ENCODE data around the gene ARMC5.
"Not testable (repeated sequence)": the region's sequence is repeated elsewhere in the genome, so short reads cannot be mapped to it uniquely, and the experiment has no call there.

ARMC5 gene

DNA sequence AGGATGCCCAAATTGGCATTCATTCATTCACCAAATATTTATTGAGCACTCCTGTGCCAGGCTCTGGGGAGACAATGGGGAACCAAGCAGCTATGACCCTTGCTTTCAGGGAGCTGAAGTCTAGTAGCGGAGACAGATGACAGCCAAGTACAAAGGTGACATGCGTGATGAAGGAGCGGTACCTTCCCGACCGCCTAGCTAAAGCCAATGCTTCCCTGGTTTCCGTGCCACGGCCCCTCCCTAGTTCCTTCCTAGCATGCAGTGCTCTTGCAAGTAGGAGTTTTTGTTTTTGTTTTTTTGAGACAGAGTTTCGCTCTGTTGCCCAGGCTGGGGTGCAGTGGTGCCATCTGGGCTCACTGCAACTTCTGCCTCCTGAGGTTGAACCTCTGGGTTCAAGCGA lies 20.4 kb downstream of the ARMC5 start:
- no peak for DNase-seq

DNA sequence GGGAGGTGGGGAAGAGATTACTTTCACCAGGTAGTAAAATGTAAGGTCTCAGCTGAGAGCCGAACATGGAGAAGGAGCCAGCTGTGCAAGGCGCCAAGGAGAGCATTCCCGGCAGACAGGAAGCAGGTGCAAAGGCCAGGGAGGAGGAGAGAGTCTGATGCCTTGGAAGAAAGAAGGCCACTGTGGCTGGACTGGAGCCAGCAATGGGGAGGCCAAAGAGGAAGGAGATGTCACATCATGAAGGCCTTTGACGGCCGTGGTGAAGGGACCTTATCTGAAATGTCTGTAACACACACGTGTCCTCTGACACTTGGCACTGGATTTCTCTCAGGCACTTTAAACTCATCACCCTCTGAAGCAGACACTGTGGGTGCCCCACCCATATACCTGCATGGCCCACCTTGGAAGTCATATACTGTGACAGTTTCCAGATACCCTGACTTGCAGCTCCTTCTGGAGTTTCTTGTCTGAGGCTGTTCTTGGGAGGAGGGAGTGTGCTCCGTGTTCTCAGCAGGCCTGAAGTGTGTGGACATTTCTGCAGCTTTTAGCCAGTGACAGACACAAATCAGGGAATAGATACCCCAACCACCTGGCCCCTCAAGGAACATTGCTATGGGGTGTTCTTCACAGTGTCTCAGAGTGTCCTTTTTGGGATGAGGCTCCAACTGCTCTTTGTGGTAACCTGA lies 21.7 kb downstream of the ARMC5 start:
- DNase-seq = no peak

DNA sequence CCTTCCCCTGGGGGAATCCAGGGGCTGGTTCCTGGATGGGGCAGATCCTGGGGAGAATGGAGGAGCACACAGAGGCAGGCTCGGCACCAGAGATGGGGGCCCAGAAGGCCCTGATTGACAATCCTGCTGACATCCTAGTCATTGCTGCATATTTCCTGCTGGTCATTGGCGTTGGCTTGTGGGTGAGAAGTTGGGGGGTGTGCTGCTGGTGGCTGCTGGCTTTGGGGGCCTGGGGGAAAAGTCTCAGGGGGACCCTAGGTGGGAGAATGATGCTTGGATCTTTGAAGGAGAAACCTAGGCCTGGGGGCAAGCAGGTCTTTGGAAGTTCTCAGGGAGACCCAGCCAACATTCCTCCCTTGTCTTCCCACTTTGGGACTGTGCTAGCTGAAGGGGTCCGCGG lies 23.8 kb downstream of the ARMC5 start, which contains the start of gene SLC5A2:
TSS of gene SLC5A2 (plus strand) at position 43 of the 400 bp plus-strand sequence. CDS start at position 57, 14 bp downstream.
- DNase-seq = no peak

DNA sequence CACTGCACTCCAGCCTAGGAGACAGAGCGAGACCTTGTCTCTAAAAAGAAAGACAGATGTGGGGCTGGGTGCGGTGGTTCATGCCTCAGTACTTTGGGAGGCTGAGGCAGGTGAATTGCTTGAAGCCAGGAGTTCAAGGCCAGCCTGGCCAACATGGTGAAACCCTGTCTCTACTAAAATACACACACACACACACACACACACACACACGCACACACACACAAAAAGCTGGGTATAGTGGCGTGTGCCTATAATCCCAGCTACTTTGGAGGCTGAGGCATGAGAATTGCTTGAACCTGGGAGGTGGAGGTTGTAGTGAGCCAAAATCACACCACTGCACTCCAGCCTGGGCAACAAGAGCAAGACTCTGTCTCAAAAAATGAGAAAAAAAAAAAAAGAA lies 24.7 kb downstream of the ARMC5 start:
- DNase-seq = not testable (repeated sequence)

DNA sequence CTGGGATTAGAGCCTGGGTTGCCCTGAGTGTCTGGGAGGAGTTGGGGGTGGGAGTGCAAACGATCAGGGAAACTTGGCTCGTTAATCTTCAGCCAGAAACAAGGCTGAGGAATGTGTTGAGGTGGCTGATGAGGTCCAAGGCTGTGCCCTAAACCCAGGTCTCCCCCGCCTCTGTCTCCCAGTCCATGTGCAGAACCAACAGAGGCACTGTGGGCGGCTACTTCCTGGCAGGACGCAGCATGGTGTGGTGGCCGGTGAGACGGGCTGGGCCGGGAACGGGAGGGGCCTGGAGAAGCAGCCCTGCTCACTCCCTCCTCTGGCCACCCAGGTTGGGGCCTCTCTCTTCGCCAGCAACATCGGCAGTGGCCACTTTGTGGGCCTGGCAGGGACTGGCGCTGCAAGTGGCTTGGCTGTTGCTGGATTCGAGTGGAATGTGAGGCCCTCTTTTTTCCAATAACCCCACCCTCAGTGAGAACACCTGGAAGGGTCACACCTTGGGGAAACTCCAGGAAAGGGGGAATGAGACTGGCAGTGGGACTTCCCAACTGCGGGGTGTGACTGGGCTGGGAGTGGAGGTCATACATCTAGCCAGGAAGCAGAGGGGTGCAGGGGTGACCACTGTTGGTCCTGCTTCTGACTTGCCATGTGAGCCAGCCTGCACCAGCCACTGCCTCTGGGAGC lies 25.3 kb downstream of the ARMC5 start:
- DNase-seq = no peak

DNA sequence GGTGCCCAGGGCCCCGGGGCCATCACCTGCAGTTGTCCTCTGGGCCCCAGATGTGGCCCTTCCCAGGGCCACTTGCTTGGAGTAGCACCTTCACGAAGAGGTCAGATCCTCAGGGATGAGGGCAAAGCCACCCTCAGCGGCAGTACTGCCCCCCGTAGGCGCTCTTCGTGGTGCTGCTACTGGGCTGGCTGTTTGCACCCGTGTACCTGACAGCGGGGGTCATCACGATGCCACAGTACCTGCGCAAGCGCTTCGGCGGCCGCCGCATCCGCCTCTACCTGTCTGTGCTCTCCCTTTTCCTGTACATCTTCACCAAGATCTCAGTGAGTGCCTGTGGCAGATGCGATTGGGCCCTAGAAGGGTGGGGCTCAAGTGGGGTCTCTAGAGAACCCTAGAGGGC lies 26.3 kb downstream of the ARMC5 start:
- no peak for DNase-seq

DNA sequence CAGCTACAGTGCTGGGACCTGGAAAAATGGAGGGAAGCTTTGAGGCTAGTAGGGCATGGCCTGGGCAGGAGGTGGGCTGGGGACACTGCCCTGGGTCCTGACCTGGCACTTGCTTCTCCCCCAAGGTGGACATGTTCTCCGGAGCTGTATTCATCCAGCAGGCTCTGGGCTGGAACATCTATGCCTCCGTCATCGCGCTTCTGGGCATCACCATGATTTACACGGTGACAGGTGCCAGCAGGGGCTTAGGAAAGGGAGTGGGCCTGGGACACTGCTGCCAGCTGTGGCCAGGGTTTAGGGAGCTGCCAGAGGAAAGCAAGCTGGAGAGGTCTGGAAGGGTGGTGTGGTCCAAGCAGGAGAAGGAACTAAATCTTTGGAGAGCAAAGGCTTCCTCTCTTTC lies 26.7 kb downstream of the ARMC5 start:
- no peak for DNase-seq

DNA sequence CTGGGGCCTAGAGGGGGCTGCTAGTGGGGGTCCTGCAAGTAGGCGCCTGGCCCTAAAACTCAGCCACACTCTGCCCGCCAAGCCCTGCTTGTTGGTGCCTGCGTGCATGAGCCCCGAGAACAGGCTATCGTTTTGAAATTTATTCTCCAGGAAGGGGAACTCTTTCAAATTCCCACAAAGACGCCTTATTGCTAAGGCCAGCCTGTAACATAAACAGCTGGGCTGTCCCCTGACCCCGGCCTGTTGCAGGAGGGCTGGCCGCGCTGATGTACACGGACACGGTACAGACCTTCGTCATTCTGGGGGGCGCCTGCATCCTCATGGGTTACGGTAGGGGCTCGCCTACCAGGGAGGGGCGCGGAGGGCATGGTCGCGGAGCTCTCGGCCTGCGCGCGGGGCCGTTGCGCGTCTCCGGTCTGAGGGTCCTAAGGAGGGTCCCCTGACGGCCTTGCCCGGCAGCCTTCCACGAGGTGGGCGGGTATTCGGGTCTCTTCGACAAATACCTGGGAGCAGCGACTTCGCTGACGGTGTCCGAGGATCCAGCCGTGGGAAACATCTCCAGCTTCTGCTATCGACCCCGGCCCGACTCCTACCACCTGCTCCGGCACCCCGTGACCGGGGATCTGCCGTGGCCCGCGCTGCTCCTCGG lies 27.9 kb downstream of the ARMC5 start:
- no peak for DNase-seq

DNA sequence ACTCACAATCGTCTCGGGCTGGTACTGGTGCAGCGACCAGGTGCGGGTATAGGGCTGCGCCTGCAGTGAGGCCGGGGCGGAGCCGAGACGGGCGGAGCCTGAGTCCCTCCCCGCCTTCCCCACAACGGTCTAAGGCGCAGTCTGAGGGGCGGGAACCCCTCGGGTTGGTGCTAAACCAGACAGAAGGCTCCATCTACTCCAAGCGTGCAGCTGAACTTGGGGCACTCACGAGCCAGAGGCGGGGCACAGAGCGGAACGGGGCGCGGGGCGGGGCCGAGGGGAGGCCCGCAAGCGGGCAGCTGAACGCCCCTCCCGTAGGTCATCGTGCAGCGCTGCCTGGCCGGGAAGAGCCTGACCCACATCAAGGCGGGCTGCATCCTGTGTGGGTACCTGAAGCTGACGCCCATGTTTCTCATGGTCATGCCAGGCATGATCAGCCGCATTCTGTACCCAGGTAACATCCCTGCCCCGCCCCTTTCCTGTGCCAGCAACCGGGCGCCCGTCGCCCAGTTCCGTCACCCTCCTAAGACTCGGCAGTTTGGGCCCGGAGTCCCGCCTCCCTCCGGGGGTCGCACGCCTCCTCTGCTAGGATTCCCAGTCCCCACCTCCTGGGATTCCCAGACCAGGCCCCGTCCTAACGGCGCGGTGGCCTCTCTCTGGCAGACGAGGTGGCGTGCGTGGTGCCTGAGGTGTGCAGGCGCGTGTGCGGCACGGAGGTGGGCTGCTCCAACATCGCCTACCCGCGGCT lies 28.6 kb downstream of the ARMC5 start:
- peak; percentile 81 for DNase-seq

DNA sequence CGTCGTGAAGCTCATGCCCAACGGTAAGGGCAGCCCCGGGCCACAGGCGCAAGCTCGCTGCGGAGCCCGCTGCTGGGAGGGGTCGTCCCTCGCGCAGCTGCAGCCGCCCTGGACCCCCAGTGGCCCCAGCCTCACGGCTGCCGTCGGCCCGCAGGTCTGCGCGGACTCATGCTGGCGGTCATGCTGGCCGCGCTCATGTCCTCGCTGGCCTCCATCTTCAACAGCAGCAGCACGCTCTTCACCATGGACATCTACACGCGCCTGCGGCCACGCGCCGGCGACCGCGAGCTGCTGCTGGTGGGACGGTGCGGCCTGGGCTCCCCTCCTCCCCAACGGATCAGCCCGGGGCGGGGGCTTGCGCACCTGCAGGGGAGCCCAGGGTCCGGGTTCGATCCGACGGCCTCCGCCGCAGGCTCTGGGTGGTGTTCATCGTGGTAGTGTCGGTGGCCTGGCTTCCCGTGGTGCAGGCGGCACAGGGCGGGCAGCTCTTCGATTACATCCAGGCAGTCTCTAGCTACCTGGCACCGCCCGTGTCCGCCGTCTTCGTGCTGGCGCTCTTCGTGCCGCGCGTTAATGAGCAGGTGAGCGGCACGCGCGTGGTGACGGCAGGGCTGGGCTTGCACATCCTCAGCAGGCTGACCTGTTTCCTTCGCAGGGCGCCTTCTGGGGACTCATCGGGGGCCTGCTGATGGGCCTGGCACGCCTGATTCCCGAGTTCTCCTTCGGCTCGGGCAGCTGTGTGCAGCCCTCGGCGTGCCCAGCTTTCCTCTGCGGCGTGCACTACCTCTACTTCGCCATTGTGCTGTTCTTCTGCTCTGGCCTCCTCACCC lies 29.4 kb downstream of the ARMC5 start:
- DNase-seq = peak; percentile 49

DNA sequence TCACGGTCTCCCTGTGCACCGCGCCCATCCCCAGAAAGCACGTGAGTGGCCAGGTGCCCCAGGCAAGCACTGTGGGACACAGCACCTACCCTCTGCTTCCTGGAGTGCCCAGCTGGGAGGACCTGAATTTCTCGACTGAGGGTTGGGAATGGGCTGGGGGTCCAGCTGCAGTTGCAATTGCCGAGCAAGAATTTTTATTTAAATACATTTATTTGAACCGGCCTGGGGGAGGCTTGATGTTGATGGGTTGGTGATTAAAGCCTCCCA lies 29.9 kb downstream of the ARMC5 start:
- no peak for DNase-seq

DNA sequence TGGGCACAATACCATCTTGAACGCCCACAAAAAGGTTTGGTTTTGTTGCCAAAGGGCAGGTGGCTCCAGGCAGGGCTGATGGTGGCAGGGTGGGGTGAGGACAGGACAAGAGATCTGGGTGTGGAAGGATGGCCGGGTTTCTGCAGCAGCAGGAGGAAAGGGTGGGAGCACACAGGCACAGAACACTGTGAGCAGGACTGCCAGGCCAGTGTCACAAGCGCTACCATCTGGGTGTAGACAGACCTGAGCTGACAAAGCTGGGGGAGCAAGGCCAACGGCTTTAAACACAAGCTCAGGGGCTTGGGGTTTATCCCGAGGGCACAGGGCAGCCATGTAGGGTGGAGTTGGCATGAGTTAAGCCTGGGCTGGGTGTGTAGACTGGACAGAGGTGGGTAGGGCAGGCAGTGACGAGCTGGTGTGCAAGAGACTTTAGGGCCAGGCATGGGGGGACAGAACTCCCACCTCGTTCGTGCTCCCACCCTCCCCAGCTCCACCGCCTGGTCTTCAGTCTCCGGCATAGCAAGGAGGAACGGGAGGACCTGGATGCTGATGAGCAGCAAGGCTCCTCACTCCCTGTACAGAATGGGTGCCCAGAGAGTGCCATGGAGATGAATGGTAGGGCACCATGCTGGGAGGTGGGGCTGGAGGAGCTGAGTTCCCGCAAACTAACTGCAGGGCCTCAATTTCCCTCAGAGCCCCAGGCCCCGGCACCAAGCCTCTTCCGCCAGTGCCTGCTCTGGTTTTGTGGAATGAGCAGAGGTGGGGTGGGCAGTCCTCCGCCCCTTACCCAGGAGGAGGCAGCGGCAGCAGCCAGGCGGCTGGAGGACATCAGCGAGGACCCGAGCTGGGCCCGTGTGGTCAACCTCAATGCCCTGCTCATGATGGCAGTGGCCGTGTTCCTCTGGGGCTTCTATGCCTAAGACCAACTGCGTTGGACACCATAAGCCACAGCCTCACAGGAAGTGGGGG lies 30.6 kb downstream of the ARMC5 start:
- no peak for DNase-seq

DNA sequence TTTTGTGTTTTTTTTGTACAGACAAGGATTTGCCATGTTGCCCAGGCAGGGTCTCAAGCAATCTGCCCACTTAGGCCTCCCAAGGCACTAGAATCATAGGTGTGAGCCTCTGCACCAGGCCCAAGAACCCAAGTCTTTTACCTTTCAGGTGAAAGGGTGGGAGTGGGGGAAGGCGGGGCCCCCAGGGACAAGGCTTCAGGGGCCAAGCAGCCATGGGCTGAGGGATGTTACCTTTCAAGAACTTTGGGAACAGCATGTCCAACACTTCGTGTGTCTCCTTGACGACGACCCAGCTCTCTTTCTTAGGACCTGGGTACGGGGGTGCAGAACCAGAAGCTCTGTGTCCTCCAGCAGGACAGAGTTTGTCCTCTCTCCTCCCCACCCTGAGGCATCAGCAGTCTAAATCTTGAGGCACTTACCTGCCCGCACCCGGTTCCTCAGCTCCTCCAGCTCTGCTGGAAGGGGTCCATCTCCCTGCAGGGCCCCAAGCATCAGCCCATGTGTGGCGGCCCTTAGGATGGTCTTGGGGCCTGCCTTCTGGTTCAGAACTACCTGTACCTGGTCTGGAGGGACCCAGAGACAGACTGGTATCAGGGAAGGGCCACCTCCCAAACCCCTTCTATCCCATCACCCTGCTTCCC lies 32.6 kb downstream of the ARMC5 start:
- no peak for DNase-seq

DNA sequence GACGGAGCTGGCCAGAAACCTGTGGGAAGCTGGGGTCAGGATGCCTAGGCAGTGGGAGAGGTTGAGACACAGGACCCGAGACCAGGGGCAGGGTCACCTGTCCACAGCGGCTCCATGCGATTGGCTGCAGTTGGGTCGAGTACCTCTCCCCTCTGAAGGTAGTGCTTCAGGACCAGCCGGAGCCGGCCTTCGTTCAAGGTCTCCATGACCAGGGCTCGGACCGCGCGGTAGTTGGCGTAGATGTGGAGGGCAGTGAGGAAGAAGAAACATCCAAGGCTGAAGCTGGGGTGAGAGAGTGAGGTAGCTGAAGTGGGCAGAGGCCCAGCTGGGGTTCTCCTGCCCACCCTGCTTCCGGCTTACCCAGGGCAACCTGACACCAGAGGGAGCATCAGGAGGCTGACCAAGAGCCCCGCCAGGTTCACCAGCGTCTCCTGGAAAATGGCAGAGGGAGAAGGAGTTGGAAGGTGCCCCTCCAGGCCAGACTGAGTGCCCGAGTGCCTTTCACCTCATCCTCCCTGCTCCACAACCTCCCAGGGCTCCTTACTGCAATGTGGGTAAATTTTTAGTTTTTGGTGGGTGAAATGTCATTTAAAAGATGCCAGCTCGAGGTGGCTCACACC lies 34.3 kb downstream of the ARMC5 start:
- DNase-seq = no peak

DNA sequence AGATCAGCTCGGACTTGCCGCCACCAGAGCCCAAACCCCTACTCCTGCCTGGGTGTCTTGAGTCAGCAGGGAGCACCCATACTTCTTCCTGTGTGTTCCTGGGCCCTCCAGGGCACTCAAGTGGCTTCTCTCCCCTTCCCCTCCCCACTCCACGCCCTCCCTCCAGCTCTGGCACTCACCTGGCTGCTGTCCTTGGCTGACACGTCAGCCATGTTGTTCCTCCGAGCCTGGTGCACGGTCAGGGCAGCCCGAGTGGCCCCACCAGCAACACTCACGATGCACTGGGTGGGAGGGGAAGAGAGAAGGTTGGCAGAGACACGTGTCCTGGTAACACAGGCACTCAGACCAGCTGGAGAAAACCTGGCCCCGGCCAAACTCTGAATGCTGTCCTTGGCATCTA lies 37.4 kb downstream of the ARMC5 start:
- no peak for DNase-seq

DNA sequence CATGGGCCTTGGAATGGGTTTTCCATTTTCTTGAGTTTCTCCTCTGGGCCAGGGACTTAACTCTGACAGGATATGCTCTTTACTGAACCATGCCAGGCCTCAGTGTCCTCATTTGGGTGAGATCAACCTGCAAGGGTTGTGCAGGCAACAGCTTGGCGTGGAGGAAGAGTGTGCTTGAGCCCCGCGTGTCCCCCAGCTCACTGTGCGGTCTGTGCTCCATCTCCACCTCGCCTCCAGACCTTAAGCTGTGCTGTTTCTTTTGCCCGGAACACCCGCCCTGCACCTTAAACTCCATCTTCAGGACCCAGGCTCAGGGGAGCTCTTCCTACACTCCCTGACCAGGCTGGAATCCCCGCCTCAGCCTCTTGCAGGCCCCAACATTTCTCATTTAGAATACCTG lies 39.2 kb downstream of the ARMC5 start:
- no peak for DNase-seq

DNA sequence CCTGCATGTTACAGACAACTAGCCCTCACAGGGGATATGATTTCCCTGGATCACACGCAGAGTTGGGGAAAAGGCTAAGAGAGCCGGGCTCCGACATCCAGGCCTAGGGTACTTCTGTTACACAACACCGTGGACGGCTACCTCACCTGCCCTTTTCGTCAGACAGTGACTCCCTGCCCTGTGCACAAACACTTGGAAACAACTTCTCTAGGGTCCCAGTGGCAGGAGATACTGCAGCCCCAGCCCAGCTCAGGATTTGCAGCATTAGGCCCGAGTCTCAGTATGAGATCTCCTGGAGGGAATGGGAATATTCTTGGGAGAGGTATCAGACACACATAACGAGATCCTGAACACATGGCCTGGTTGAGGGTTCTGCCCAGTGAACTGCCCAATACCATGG lies 40.6 kb downstream of the ARMC5 start:
- DNase-seq = no peak

DNA sequence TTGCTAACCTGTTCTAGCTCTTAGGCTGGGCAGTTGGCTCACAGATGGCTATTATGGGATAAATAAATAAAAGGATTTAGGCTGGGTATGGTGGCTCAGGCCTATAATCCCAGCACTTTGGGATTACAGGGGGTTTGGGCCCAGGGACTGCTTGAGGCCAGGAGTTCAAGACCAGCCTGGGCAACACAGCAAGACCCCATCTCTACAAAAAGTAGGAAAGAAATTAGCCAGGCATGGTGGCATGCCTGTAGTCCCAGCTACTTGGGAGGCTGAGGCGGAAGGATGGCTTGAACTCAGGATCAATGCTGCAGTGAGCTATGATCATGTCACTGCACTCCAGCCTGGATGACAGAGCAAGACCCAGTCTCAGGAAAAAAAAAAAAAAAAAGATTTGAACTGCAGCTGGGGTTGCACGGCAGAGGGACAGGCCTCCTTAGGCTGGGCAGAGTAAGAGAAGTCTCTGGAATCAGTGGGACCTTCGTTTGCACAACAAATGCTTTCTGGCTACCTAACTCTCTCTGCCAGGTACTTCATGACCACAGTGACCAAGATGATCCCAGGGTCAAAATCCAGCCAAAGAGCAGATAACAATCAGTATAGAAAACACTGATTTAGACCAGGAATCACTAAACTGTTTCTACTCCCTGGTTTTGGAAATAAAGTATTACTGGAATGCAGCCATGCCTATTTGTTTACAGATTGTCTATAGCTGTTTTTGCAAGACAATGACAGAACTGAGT lies 42.1 kb downstream of the ARMC5 start:
- no peak for DNase-seq

DNA sequence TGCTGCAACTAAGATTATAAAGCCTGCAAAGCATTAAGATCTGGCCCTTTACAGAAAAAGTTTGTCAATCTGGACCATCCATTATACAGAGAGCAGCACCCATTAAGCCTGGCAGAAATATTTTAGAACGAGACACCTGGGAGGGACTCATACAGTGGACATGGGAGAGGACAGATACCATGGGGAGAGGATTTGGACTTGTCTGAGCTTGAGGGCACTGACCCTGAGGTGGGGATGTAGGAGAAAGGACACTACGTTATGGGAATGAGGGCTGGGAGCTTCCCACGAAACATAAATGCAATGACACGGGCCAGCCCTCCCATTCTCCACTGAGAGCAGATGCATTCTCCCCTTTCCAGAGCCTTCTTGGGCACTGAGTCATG lies 42.7 kb downstream of the ARMC5 start:
- DNase-seq = no peak

DNA sequence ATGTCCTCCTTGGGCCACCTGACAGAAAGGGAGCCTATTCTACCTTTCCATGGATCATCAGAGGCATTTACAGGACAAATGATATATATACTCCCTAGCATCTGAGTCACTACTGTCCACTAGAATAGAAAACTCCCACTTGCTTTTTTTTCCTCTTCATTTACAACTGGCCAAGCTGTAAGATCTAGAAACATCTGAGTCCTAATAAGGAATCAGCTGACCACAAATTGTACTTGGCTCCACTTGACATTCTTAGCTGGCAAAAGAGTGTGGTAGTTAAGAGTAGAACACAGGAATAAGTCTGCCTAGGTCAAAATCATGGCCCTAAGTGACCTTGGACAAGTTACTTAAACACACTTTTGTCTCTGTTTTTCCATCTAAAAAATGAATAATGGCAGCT lies 43.7 kb downstream of the ARMC5 start:
- no peak for DNase-seq

Data from NCI-H2227 treated with DMSO at 0.1 percent for 48 hours (cell line).